Measurements from ENCODE around the gene ADGRE3.

DNA sequence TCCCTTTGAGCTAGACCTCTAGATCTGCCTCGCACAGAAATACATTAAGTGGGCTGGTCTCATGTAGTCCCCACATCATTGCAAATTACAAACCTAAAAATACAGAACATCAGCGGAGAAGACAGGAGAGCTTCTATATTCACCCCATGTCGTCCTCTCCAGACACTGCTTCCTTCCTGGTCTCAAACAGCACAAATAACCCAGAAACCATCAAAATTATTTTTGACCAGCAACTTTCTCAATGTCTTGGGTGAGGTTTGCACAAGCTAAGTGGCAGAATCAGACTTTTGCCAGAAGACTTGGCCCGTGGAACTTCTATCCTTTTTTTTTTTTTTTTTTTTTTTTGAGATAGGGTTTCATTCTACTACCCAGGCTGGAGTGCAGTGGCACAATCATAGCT lies 63.6 kb downstream of the ADGRE3 start:
- TF ChIP-seq, protein P1, sequence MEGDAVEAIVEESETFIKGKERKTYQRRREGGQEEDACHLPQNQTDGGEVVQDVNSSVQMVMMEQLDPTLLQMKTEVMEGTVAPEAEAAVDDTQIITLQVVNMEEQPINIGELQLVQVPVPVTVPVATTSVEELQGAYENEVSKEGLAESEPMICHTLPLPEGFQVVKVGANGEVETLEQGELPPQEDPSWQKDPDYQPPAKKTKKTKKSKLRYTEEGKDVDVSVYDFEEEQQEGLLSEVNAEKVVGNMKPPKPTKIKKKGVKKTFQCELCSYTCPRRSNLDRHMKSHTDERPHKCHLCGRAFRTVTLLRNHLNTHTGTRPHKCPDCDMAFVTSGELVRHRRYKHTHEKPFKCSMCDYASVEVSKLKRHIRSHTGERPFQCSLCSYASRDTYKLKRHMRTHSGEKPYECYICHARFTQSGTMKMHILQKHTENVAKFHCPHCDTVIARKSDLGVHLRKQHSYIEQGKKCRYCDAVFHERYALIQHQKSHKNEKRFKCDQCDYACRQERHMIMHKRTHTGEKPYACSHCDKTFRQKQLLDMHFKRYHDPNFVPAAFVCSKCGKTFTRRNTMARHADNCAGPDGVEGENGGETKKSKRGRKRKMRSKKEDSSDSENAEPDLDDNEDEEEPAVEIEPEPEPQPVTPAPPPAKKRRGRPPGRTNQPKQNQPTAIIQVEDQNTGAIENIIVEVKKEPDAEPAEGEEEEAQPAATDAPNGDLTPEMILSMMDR (IDR thresholded peaks at IDR 0.05) = no peak
- TF ChIP-seq POLR2A (IDR thresholded peaks at IDR 0.05) = no peak
